ENCODE measurements around the gene CACNA2D1. TPM values are rescaled to one million over a fixed set of nuclear protein-coding genes. Genes with fewer than 3 reads are reported as not detected.

The CACNA2D1 gene
- total and polyA plus RNA-seq, 8 donors, result 10.7 to 20.8 (median 16.6) TPM

GRCh38 chr7:82012453-82012852 lies 431.1 kb downstream of the CACNA2D1 start:
- DNase-seq (peak in 2 of 4 donors; percentile 44 to 46), ATAC-seq (no peak)
- TF ChIP-seq, protein P1, sequence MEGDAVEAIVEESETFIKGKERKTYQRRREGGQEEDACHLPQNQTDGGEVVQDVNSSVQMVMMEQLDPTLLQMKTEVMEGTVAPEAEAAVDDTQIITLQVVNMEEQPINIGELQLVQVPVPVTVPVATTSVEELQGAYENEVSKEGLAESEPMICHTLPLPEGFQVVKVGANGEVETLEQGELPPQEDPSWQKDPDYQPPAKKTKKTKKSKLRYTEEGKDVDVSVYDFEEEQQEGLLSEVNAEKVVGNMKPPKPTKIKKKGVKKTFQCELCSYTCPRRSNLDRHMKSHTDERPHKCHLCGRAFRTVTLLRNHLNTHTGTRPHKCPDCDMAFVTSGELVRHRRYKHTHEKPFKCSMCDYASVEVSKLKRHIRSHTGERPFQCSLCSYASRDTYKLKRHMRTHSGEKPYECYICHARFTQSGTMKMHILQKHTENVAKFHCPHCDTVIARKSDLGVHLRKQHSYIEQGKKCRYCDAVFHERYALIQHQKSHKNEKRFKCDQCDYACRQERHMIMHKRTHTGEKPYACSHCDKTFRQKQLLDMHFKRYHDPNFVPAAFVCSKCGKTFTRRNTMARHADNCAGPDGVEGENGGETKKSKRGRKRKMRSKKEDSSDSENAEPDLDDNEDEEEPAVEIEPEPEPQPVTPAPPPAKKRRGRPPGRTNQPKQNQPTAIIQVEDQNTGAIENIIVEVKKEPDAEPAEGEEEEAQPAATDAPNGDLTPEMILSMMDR (IDR thresholded peaks at IDR 0.05), result no peak
- no peak overlapping the region for H3K4me3 ChIP-seq
- H3K9me3 ChIP-seq, result no peaks in the 10 kb centered on the region
- no peaks in the 10 kb centered on the region for H3K27me3 ChIP-seq
- H3K4me1 ChIP-seq, result no peaks in the 10 kb centered on the region
- H3K27ac ChIP-seq, result no peak overlapping the region
- intact Hi-C loops (cut with DNase I), result no loop called here
- H3K36me3 ChIP-seq, result no peaks in the 10 kb centered on the region

GRCh38 chr7:82010416-82010815 lies 433.2 kb downstream of the CACNA2D1 start:
- intact Hi-C loops (cut with DNase I), result no loop called here

GRCh38 chr7:82007315-82007714 lies 436.3 kb downstream of the CACNA2D1 start:
- Histone ChIP-seq H3K9me3 (no peaks in the 10 kb centered on the region), H3K4me3 (no peak overlapping the region), H3K4me1 (no peaks in the 10 kb centered on the region), H3K27me3 (no peaks in the 10 kb centered on the region), H3K27ac (no peak overlapping the region), H3K36me3 (no peaks in the 10 kb centered on the region)
- no peak for DNase-seq
- ATAC-seq, result no peak
- intact Hi-C loops (cut with DNase I), result no loop called here
- TF ChIP-seq, protein P1 (IDR thresholded peaks at IDR 0.05), result no peak

More at GRCh38 chr7:82010416-82010815, 433.2 kb downstream of the CACNA2D1 start:
- TF ChIP-seq, protein P1 (IDR thresholded peaks at IDR 0.05), result no peak
- Histone ChIP-seq H3K9me3 (no peaks in the 10 kb centered on the region), H3K27me3 (no peaks in the 10 kb centered on the region), H3K4me1 (no peaks in the 10 kb centered on the region), H3K27ac (no peak overlapping the region), H3K36me3 (no peaks in the 10 kb centered on the region), H3K4me3 (no peak overlapping the region)
- no peak for DNase-seq
- ATAC-seq, result no peak

DNA sequence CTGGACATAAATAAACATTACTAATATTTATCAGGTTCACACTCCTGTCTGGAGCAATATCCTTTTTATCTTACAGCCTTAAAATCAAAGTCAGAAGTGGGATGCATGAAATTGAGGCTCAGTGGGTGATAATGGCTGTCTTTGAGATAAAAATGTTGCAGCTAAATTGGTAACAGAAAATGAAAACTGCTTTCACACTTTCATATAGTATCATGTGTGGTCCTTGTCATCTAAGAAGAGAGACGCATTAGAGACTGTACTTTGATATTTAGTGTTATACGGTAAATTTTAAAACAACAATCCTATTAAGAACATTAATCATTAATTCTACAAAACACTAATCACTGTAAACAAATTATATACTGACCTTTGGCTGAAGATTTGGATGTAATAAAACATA lies 438.5 kb downstream of the CACNA2D1 start:
- H3K4me1 ChIP-seq, result no peaks in the 10 kb centered on the region
- DNase-seq (no peak), ATAC-seq (no peak)
- H3K36me3 ChIP-seq, result no peaks in the 10 kb centered on the region
- H3K4me3 ChIP-seq, result no peak overlapping the region
- no peak overlapping the region for H3K27ac ChIP-seq
- intact Hi-C loops (cut with DNase I), result no loop called here
- no peaks in the 10 kb centered on the region for H3K27me3 ChIP-seq
- TF ChIP-seq, protein P1 (IDR thresholded peaks at IDR 0.05), result no peak
- no peaks in the 10 kb centered on the region for H3K9me3 ChIP-seq

- intact Hi-C loops (cut with DNase I), result no loop called here
- Histone ChIP-seq H3K36me3 (no peaks in the 10 kb centered on the region), H3K27me3 (no peaks in the 10 kb centered on the region), H3K9me3 (no peaks in the 10 kb centered on the region), H3K4me3 (no peak overlapping the region), H3K27ac (no peak overlapping the region), H3K4me1 (no peaks in the 10 kb centered on the region)
- no peak for ATAC-seq
- TF ChIP-seq, protein P1 (IDR thresholded peaks at IDR 0.05), result no peak
- DNase-seq, result no peak
These were observed 450.4 kb downstream of the CACNA2D1 start for GRCh38 chr7:81993186-81993585.
